GM10847 (cell line): ENCODE measurements around the gene MYCBPAP.
A peak's percentile ranks its signal among the peaks of the same experiment; 100 is the strongest.

Source experiments
- POLR2A ChIP-seq: IDR thresholded peaks from 2 replicates; pipeline ENCODE4 v1.6.1; 2011; ENCODE audit not compliant: insufficient read length; ENCODE audit errors: extremely low read depth

Gene MYCBPAP

GRCh38 chr17:50507871-50508572 is at the start of gene MYCBPAP:
TSS of gene MYCBPAP (plus strand) at chr17:50508439. CDS start at chr17:50508675, 236 bp downstream.
- peak; percentile 45 for TF ChIP-seq POLR2A

- TF ChIP-seq POLR2A, result no peak
Measured at GRCh38 chr17:50458701-50459676, 49.2 kb upstream of the MYCBPAP start.

- TF ChIP-seq POLR2A, result no peak
Measured at GRCh38 chr17:50459756-50460155, 48.5 kb upstream of the MYCBPAP start.

- TF ChIP-seq POLR2A, result no peak
Measured at GRCh38 chr17:50460831-50461526, 47.3 kb upstream of the MYCBPAP start.

GRCh38 chr17:50461550-50462132 is 46.6 kb upstream of the MYCBPAP start:
- TF ChIP-seq POLR2A, result no peak

GRCh38 chr17:50462446-50462845 is 45.8 kb upstream of the MYCBPAP start:
- no peak for TF ChIP-seq POLR2A

GRCh38 chr17:50464121-50464520 is 44.1 kb upstream of the MYCBPAP start:
- no peak for TF ChIP-seq POLR2A

GRCh38 chr17:50464736-50465135 is 43.5 kb upstream of the MYCBPAP start:
- no peak for TF ChIP-seq POLR2A

- TF ChIP-seq POLR2A, result no peak
Measured at GRCh38 chr17:50465171-50465570, 43.1 kb upstream of the MYCBPAP start.

GRCh38 chr17:50465635-50466034 is 42.6 kb upstream of the MYCBPAP start:
- TF ChIP-seq POLR2A, result no peak

- no peak for TF ChIP-seq POLR2A
Measured at GRCh38 chr17:50466371-50467113, 41.7 kb upstream of the MYCBPAP start.

GRCh38 chr17:50467114-50467854 is 41.0 kb upstream of the MYCBPAP start:
- no peak for TF ChIP-seq POLR2A

- TF ChIP-seq POLR2A, result no peak
Measured at GRCh38 chr17:50467855-50468303, 40.4 kb upstream of the MYCBPAP start.

GRCh38 chr17:50468304-50469207 is 39.7 kb upstream of the MYCBPAP start, which contains the start of gene CHAD:
TSS of gene CHAD (minus strand) at chr17:50468880. CDS start at chr17:50468813, 67 bp downstream.
- no peak for TF ChIP-seq POLR2A
